ENCODE data around the gene NONO. TPM values are rescaled to one million over a fixed set of nuclear protein-coding genes. Genes with fewer than 3 reads are reported as not detected.
A peak's percentile ranks its signal among the peaks of the same experiment; 100 is the strongest.
"Not testable (repeated sequence)": the region's sequence is repeated elsewhere in the genome, so short reads cannot be mapped to it uniquely, and the experiment has no call there.

The NONO gene
- total RNA-seq, 4 donors from 2014 or later, result 221 to 281 (median 255) TPM

GRCh38 chrX:71269801-71270395 lies 13.5 kb upstream of the NONO start:
- H3K27me3 ChIP-seq, result no peaks in the 10 kb centered on the region
- WGBS, 2 donors, result 100% methylated on average over 4 of the region's 19 CpGs; no CpG with 5 or more reads in 1 of the 2 donors
- H3K9me3 ChIP-seq, result no peaks in the 10 kb centered on the region
- no peak for DNase-seq
- H3K4me3 ChIP-seq (replicated peaks in 1 of 3), result no peak overlapping the region
- intact Hi-C loops (cut with DNase I), result no loop called here
- TF ChIP-seq POLR2A (IDR thresholded peaks at IDR 0.05), result no peak
- no peak for TF ChIP-seq CTCF (IDR thresholded peaks at IDR 0.05)
- H3K4me1 ChIP-seq, result no peaks in the 10 kb centered on the region
- H3K36me3 ChIP-seq, result no peaks in the 10 kb centered on the region
- no peak overlapping the region for H3K27ac ChIP-seq

GRCh38 chrX:71272313-71272712 lies 11.1 kb upstream of the NONO start:
- H3K9me3 ChIP-seq; H3K36me3 ChIP-seq; H3K4me3 ChIP-seq (replicated peaks in 1 of 3); DNase-seq; intact Hi-C loops (cut with DNase I); H3K4me1 ChIP-seq; H3K27ac ChIP-seq; H3K27me3 ChIP-seq: not testable (repeated sequence)
- WGBS, 2 donors, result 100% methylated on average over 2 of the region's 2 CpGs

- H3K36me3 ChIP-seq; H3K27me3 ChIP-seq; DNase-seq; H3K27ac ChIP-seq; H3K9me3 ChIP-seq; intact Hi-C loops (cut with DNase I); H3K4me3 ChIP-seq (replicated peaks in 1 of 3): not testable (repeated sequence)
- WGBS, 2 donors, result 83 to 94% methylated on average over 5 to 11 of the region's 11 CpGs
- peaks cover 0 to 11% of the 10 kb centered on the region in 2 donors for H3K4me1 ChIP-seq
These were observed 2.1 kb upstream of the NONO start for GRCh38 chrX:71281300-71281699.

- 18 to 26% methylated on average over 16 of the region's 16 CpGs for WGBS, 2 donors
- Histone ChIP-seq H3K9me3 (no peaks in the 10 kb centered on the region), H3K27me3 (no peaks in the 10 kb centered on the region), H3K4me3 (replicated peaks in 1 of 3) (peak overlapping the region in 2 of 3 donors; percentile 22 to 41), H3K36me3 (no peaks in the 10 kb centered on the region), H3K27ac (peak overlapping the region; percentile 73 to 86 (median 86)), H3K4me1 (peaks cover 0 to 11% of the 10 kb centered on the region in 2 donors)
- TF ChIP-seq POLR2A (IDR thresholded peaks at IDR 0.05), result no peak
- TF ChIP-seq CTCF (IDR thresholded peaks at IDR 0.05), result no peak
- intact Hi-C loops (cut with DNase I), result no loop called here
- peak in 1 of 2 donors; percentile 8 for DNase-seq
These were observed 677 bp upstream of the NONO start for GRCh38 chrX:71282514-71283402.

GRCh38 chrX:71285929-71286328 lies 2.5 kb downstream of the NONO start:
- Histone ChIP-seq H3K4me3 (replicated peaks in 1 of 3) (no peak overlapping the region), H3K27ac (no peak overlapping the region), H3K36me3 (peaks cover 4 to 5% of the 10 kb centered on the region in 2 donors), H3K27me3 (no peaks in the 10 kb centered on the region), H3K4me1 (peaks cover 0 to 11% of the 10 kb centered on the region in 2 donors), H3K9me3 (no peaks in the 10 kb centered on the region)
- intact Hi-C loops (cut with DNase I), result no loop called here
- DNase-seq, result no peak
- TF ChIP-seq POLR2A (IDR thresholded peaks at IDR 0.05) (no peak), CTCF (IDR thresholded peaks at IDR 0.05) (no peak)

GRCh38 chrX:71291381-71291780 lies 7.9 kb downstream of the NONO start:
- no peak overlapping the region for H3K4me3 ChIP-seq (replicated peaks in 1 of 3)
- peaks cover 44 to 52% of the 10 kb centered on the region in 2 donors for H3K36me3 ChIP-seq
- no peak for DNase-seq
- TF ChIP-seq POLR2A (IDR thresholded peaks at IDR 0.05) (no peak), CTCF (IDR thresholded peaks at IDR 0.05) (no peak)
- intact Hi-C loops (cut with DNase I), result no loop called here
- no peaks in the 10 kb centered on the region for H3K9me3 ChIP-seq
- no peaks in the 10 kb centered on the region for H3K27me3 ChIP-seq
- WGBS, 2 donors, result 69 to 76% methylated on average over 6 of the region's 6 CpGs
- H3K27ac ChIP-seq, result no peak overlapping the region
- no peaks in the 10 kb centered on the region for H3K4me1 ChIP-seq

Data from thyroid gland (tissue), 4 donors.